AG10803 (cell line): Measurements from ENCODE around the gene METRNL.
"Not testable (repeated sequence)": the region's sequence is repeated elsewhere in the genome, so short reads cannot be mapped to it uniquely, and the experiment has no call there.

Experiments used
- DNase-seq: peaks from one replicate; pipeline ENCODE4 v3.0.0; 2010; ENCODE audit warnings: low read depth
- H3K4me3 ChIP-seq: 2 replicates; pipeline ENCODE4 v1.5.1; 2011; ENCODE audit warnings: mild to moderate bottlenecking, low read length, control low read depth
- CTCF ChIP-seq: conservative IDR thresholded peaks from 2 replicates; pipeline ENCODE4 v1.5.1; 2011; ENCODE audit warnings: mild to moderate bottlenecking, low read length, control low read depth, inconsistent platforms

METRNL gene

GRCh38 chr17:83053739-83054451, 25.5 kb upstream of the METRNL start:
- no peak for DNase-seq
- no peak for TF ChIP-seq CTCF
- H3K4me3 ChIP-seq = no peak overlapping the region

DNA sequence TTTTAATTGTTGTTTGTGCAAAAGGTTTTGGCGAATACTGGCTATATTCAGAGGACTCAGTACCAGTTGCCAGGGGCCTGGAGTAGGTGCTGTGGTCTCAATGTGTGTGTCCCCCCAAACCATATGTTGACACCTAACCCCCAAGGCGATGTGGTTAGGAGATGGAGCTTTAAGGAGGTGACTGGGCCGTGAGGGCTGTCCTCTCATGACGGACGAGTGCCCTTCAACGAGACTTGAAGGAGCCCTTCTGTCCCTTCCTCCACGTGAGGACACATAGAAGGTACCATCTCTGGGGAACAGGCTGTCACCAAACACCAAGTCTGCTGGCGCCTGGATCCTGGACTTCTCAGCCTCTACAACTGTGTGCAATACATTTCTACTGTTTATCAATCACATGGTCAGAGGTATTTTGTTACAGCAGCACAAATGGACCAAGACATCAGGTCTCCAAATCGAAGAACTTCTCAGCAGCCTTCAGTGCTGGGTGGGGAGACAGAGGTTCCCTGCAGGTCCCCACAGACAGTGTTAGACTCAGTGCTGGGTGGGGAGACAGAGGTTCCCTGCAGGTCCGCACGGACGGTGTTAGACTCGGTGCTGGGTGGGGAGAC, 24.8 kb upstream of the METRNL start:
- no peak for TF ChIP-seq CTCF
- no peak for DNase-seq
- H3K4me3 ChIP-seq = no peak overlapping the region

GRCh38 chr17:83055176-83055575, 24.2 kb upstream of the METRNL start:
- not testable (repeated sequence) for DNase-seq, H3K4me3 ChIP-seq

DNA sequence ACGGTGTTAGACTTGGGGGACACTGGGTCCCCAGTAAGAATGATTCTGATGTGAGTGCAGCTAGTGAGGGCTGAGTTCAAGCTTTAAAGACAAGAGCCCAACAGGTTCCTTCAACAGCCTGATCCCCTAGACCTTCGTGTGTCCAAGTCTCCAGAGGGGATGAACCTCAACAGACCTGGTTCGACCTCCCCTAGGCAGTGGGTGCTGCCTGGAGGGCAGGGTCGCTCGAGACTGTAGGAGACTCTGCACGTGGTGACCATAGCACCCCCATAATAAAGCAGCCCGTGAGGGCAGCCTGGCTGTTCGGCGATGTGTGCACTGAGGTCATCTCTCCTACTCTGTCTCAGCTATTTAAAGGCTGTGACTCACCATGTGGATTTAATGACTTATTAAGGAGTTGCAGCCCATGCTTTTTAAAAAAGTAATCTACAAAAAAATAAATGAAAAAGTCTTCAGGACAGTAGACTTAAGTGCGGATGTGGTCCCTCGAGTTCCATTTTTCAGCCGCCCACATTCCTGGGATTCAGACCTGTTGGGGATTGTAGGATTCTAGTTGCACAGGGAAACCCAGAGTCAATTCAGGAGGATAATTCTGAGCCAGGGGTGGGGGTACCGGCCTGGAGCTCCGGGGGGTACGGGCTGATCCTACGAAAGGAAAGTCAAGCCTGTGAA, 23.4 kb upstream of the METRNL start:
- TF ChIP-seq CTCF = no peak
- H3K4me3 ChIP-seq = peak overlapping the region; percentile 8; the same call in 1 of the 2 replicates
- peak; percentile 78 for DNase-seq

DNA sequence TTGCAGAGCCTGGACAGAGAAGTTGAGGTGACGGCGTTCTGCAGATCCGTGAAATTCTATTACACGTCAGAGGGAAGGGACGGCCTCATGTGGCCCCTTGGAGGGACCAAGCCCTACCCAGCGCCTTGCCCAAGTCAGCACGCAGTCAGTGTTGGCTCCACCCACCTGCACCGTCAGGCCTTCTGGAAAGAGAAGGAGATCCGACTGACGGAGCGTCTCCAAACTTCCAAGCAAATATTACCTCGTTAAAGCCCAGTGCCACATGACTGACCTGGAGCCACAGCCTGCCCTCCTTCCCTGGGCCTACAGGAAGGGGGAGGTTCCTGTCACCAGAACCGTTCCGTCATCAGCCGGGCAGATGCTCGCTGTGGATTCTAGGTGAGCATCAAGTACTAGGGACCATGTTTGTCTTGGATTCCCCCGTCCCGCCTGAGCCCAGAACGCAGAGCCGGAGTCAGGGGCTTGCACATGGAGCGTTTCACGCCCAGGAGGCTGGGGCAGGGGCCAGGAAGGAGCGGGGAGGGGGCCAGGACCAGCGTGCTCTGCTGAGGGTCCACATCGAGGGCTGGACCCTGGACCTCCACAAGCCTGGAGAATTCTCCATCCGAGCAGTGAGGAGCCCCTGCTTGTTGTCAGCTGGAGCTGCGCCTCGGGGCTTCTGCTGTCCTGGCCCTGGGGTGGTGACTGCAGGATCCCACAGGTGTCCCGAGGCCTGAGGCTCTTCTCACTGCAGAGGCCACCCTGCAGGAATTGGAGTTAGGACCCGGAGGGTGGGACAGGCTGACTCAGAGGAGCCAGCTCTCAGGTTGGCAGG, 22.6 kb upstream of the METRNL start:
- DNase-seq = peak; percentile 34
- no peak for TF ChIP-seq CTCF
- no peak overlapping the region for H3K4me3 ChIP-seq

GRCh38 chr17:83057397-83057761, 22.0 kb upstream of the METRNL start:
- no peak for TF ChIP-seq CTCF
- DNase-seq = no peak
- no peak overlapping the region for H3K4me3 ChIP-seq

GRCh38 chr17:83057793-83058265, 21.6 kb upstream of the METRNL start:
- TF ChIP-seq CTCF = no peak
- DNase-seq = no peak
- H3K4me3 ChIP-seq = no peak overlapping the region
